Heart left ventricle (tissue), 13 donors: ENCODE data around the gene BAZ2B.

Experiments used
- CTCF ChIP-seq, 12 donors: fragments of 200-600 bp; sonication (generic) in 4 of 12; IDR thresholded peaks; one replicate each; pipeline versions ENCODE4 v1.5.0 to v1.8.0; 2018 to 2022; ENCODE audit warnings: antibody characterized with exemption in 12 of 12, mild to moderate bottlenecking in 5 of 12
- POLR2A ChIP-seq, 2 donors: fragments of 450-650 bp; IDR thresholded peaks; one replicate each; pipeline ENCODE4 v1.6.1; 2017; ENCODE audit warnings: antibody characterized with exemption in 2 of 2, mild to moderate bottlenecking in 2 of 2, moderate library complexity in 2 of 2
- donor health status: ischemic (EF 13 %, LVEDD 7.1; RV severe dilation, severe dysfunction).
- donor health status: DM: no; HTN: yes; CAD: no.
- donor health status: DM: no; HTN: no; CAD: no.
- donor health status: ischemic (EF 25% LVEDD 6.9; RV normal size, moderate dysfunction).
- donor health status: ischemic (EF 25% LVEDD 5.7; RV mildly dilated, moderate dysfunction).
- donor health status: ischemic (EF 35%, LVEDD 5.7; RV mildly dilated, moderate dysfunction).
- donor health status: nonischemic (EF 11% LVEDD 7.7; RV severe dilation, severe dysfunction).
- donor health status: DM: yes; HTN: yes; CAD: no.
- donor health status: PGD.
- donor health status: ischemic (EF 29% LVEDD 5.4; RV normal size, mild dysfunction).
- donor health status: nonischemic (EF 23%, LVEDD 6.1; RV moderate dilation, normal function).

- TF ChIP-seq CTCF (IDR thresholded peaks at IDR 0.05) (no peak), POLR2A (IDR thresholded peaks at IDR 0.05) (no peak)
Measured at GRCh38 chr2:159446201-159446600, 170.1 kb downstream of the BAZ2B start.
